Heart right ventricle (tissue), 16 donors: ENCODE measurements around the gene COMMD9. TPM values are rescaled to one million over a fixed set of nuclear protein-coding genes. Genes with fewer than 3 reads are reported as not detected.
A peak's percentile ranks its signal among the peaks of the same experiment; 100 is the strongest.

Experiments
- ATAC-seq, 8 donors: fragments of 200-7000 bp; cut with Tn5 transposase; one replicate each; pipeline ENCODE4 v1.9.1; 2020; ENCODE audit warnings: mild to moderate bottlenecking in 8 of 8, moderate library complexity in 8 of 8, moderate number of reproducible peaks in 1 of 8
- DNase-seq, 2 donors: peaks; one replicate each; pipeline ENCODE4 v3.0.0-alpha.2; 2020
- H3K27ac ChIP-seq, 10 donors: fragments of 200-600 bp; sonication (generic) in 2 of 10; one replicate each; pipeline versions ENCODE4 v1.5.0 to v1.8.0; 2020 to 2022; ENCODE audit warnings: mild to moderate bottlenecking in 3 of 10
- H3K27me3 ChIP-seq, 7 donors: fragments of 200-600 bp; one replicate each; pipeline ENCODE4 v1.8.0; 2021 to 2022; ENCODE audit warnings: mild to moderate bottlenecking in 2 of 7
- H3K36me3 ChIP-seq, 9 donors: fragments of 200-600 bp; sonication (generic) in 1 of 9; one replicate each; pipeline versions ENCODE4 v1.5.0 to v1.8.0; 2020 to 2022; ENCODE audit warnings: mild to moderate bottlenecking in 2 of 9
- H3K4me1 ChIP-seq, 9 donors: fragments of 200-600 bp; sonication (generic) in 1 of 9; one replicate each; pipeline versions ENCODE4 v1.5.0 to v1.8.0; 2020 to 2022; ENCODE audit warnings: mild to moderate bottlenecking in 4 of 9
- H3K4me3 ChIP-seq, 10 donors: fragments of 200-600 bp; sonication (generic) in 2 of 10; one replicate each; pipeline versions ENCODE4 v1.5.0 to v1.8.0; 2020 to 2022; ENCODE audit warnings: mild to moderate bottlenecking in 7 of 10, moderate library complexity in 2 of 10
- H3K9me3 ChIP-seq, 11 donors: fragments of 200-600 bp in 10 of 11; sonication (generic) in 2 of 11; one replicate each; pipeline versions ENCODE4 v1.5.0 to v1.8.0; 2013 to 2022; ENCODE audit warnings: mild to moderate bottlenecking in 2 of 11, control low read depth in 1 of 11, moderate library complexity in 1 of 11
- CTCF ChIP-seq, 9 donors: fragments of 200-600 bp; sonication (generic) in 2 of 9; IDR thresholded peaks; one replicate each; pipeline versions ENCODE4 v1.5.0 to v1.8.0; 2021 to 2022; ENCODE audit warnings: antibody characterized with exemption in 9 of 9, mild to moderate bottlenecking in 5 of 9, moderate library complexity in 1 of 9
- WGBS, 2 donors: extraction: QIAGEN DNeasy Blood & Tissue Kit; methylation state at CpG; one replicate each; pipeline ENCODE4 v1.1.7; 2013; ENCODE audit warnings: inconsistent platforms in 1 of 2; 5-methylcytosine and 5-hydroxymethylcytosine counted together
- intact Hi-C, 10 donors: fragments of 100-400 bp; cut with DNase I; formaldehyde crosslinking; loops; one replicate each; pipeline versions ENCODE4 v1.11.1 to v1.14.2; 2022
- polyA plus RNA-seq, 2 donors: library from polyadenylated mRNA; stranded (reverse); fragments of 200-250 nt; gene quantifications; one replicate each; pipeline ENCODE4 v1.2.3, GENCODE V29; 2013
- total RNA-seq, 10 donors: library from RNA; stranded (reverse); fragmentation: NEBNext Ultra II Directional in 3 of 10; extraction: Animal tissue kit (Norgen Biotek cat#: 25700) in 3 of 10; gene quantifications; one replicate each; pipeline versions ENCODE4 v1.2.1 to v1.2.4, GENCODE V29; 2021 to 2023
- donor health status: Arrhythmogenic right ventricular cardiomyopathy.
- donor health status: ischemic (EF 13 %, LVEDD 7.1; RV severe dilation, severe dysfunction).
- donor health status: healthy with polysubstance abuse.
- donor health status: DM: no; HTN: yes; CAD: no.
- donor health status: DM: no; HTN: no; CAD: no.
- donor health status: ischemic (EF 25% LVEDD 6.9; RV normal size, moderate dysfunction).
- donor health status: ischemic (EF 25% LVEDD 5.7; RV mildly dilated, moderate dysfunction).
- donor health status: healthy.
- donor health status: DM: yes; HTN: yes; CAD: no.
- donor health status: Ischemic cardiomyopathy.
- donor health status: ischemic (EF 35%, LVEDD 5.7; RV mildly dilated, moderate dysfunction).
- donor health status: nonischemic (EF 11% LVEDD 7.7; RV severe dilation, severe dysfunction).
- donor health status: DM: yes; HTN: yes; CAD: no.
- donor health status: PGD.
- donor health status: ischemic (EF 29% LVEDD 5.4; RV normal size, mild dysfunction).
- donor health status: nonischemic (EF 23%, LVEDD 6.1; RV moderate dilation, normal function).

COMMD9 gene
- total and polyA plus RNA-seq, 12 donors, result 22.3 to 69.4 (median 56.0) TPM

GRCh38 chr11:36253238-36253637, 36.0 kb downstream of the COMMD9 start:
- no peak overlapping the region for H3K27ac ChIP-seq
- WGBS, 2 donors, result 35 to 65% methylated on average over 5 of the region's 5 CpGs
- no peaks in the 10 kb centered on the region for H3K36me3 ChIP-seq
- no peak for TF ChIP-seq CTCF (IDR thresholded peaks at IDR 0.05)
- H3K27me3 ChIP-seq, result peaks cover 0 to 19% (median 1%) of the 10 kb centered on the region in 7 donors
- DNase-seq (no peak), ATAC-seq (peak in 2 of 8 donors; percentile 31 to 33)
- intact Hi-C loops, result loop anchor here in 4 of 10 donors (10.0 kb wide), 5 partner anchors 98 to 428 kb away; no protein-coding TSS in a partner anchor
- H3K4me3 ChIP-seq, result no peak overlapping the region
- peaks cover 0 to 26% (median 3%) of the 10 kb centered on the region in 11 donors for H3K9me3 ChIP-seq
- H3K4me1 ChIP-seq, result peaks cover 0 to 15% (median 0%) of the 10 kb centered on the region in 9 donors

DNA sequence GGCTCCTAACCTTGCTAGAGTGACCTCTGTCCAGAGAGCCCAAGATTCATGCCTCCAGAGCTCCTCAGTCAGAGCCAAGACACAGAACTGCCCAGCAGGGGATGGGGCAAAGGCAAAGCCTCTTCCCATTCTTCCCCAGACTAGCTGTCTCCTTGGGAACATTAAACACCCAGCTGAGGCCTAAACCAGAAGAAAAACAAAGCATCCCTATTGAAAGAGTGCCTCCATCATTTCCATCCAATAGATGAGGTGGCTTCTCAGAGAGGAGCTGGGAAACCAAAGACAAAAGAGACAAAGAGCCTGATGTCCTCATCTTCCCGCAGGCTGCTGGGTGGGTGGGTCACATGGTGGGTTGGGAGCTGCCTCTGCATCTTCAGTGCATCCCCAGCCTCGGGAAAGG, 37.4 kb downstream of the COMMD9 start:
- WGBS, 2 donors, result 84 to 90% methylated on average over 2 of the region's 2 CpGs
- Histone ChIP-seq H3K27me3 (peaks cover 0 to 18% (median 0%) of the 10 kb centered on the region in 7 donors), H3K4me3 (no peak overlapping the region), H3K36me3 (no peaks in the 10 kb centered on the region), H3K27ac (no peak overlapping the region), H3K9me3 (peaks cover 0 to 26% (median 3%) of the 10 kb centered on the region in 11 donors), H3K4me1 (peaks cover 0 to 21% (median 0%) of the 10 kb centered on the region in 9 donors)
- ATAC-seq (no peak), DNase-seq (no peak)
- TF ChIP-seq CTCF (IDR thresholded peaks at IDR 0.05), result no peak
- intact Hi-C loops, result loop anchor here in 4 of 10 donors (10.0 kb wide), 5 partner anchors 97 to 427 kb away; no protein-coding TSS in a partner anchor

- ATAC-seq, result no peak
- intact Hi-C loops, result no loop called here
- Histone ChIP-seq H3K4me3 (no peak overlapping the region), H3K36me3 (no peaks in the 10 kb centered on the region), H3K9me3 (peaks cover 0 to 16% (median 0%) of the 10 kb centered on the region in 11 donors), H3K27me3 (peaks cover 0 to 13% (median 0%) of the 10 kb centered on the region in 7 donors), H3K27ac (peak overlapping the region in 1 of 10 donors; percentile 63), H3K4me1 (peaks cover 0 to 21% (median 0%) of the 10 kb centered on the region in 9 donors)
- TF ChIP-seq CTCF (IDR thresholded peaks at IDR 0.05), result no peak
- 79 to 83% methylated on average over 2 of the region's 2 CpGs for WGBS, 2 donors
- DNase-seq, result no peak
Measured at GRCh38 chr11:36249246-36249645, 40.0 kb downstream of the COMMD9 start.

DNA sequence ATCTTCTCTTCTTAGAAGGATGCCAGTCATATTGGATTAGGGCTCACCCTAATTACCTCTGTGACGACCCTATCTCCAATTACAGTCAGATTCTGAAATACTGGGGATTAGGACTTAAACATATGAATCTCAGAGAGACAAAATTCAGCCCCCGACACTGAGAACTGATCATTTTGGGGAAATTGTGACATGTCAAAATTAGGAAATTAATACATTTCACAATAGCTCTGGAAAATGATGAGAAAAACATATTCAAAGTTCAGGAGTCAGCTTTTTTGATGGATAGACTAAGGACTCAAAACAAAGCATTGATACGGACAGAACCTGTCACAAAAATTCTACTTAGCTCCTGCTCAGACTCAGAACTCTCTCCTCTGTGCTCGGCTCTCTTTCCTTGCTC, 40.8 kb downstream of the COMMD9 start:
- H3K4me3 ChIP-seq, result no peak overlapping the region
- peak overlapping the region in 1 of 10 donors; percentile 63 for H3K27ac ChIP-seq
- peaks cover 0 to 13% (median 0%) of the 10 kb centered on the region in 7 donors for H3K27me3 ChIP-seq
- ATAC-seq, result no peak
- H3K9me3 ChIP-seq, result peaks cover 0 to 16% (median 0%) of the 10 kb centered on the region in 11 donors
- no peak for DNase-seq
- TF ChIP-seq CTCF (IDR thresholded peaks at IDR 0.05), result no peak
- peaks cover 0 to 21% (median 0%) of the 10 kb centered on the region in 9 donors for H3K4me1 ChIP-seq
- H3K36me3 ChIP-seq, result no peaks in the 10 kb centered on the region
- 73 to 77% methylated on average over 4 of the region's 4 CpGs for WGBS, 2 donors
- intact Hi-C loops, result no loop called here
